Type B pancreatic cell (in vitro differentiated cells): ENCODE results near the gene SLC9B2. TPM values are rescaled to one million over a fixed set of nuclear protein-coding genes. Genes with fewer than 3 reads are reported as not detected.

ENCODE experiments used
- DNase-seq: peaks from one replicate; pipeline ENCODE4 v3.0.0; 2021; ENCODE audit warnings: mixed read lengths; ENCODE audit not compliant: unreplicated experiment; ENCODE audit errors: extremely low spot score
- H3K27ac Mint-ChIP-seq: 2 replicates; pipeline ENCODE4 v1.8.0; 2021; ENCODE audit warnings: mild to moderate bottlenecking, mixed read lengths
- H3K27me3 Mint-ChIP-seq: 2 replicates; pipeline ENCODE4 v1.8.0; 2021; ENCODE audit warnings: mixed read lengths
- H3K36me3 Mint-ChIP-seq: 2 replicates; pipeline ENCODE4 v1.8.0; 2021; ENCODE audit warnings: mixed read lengths
- H3K4me1 Mint-ChIP-seq: one replicate; pipeline ENCODE4 v1.8.0; 2021; ENCODE audit warnings: mixed read lengths; ENCODE audit not compliant: unreplicated experiment
- H3K4me3 Mint-ChIP-seq: 2 replicates; pipeline ENCODE4 v1.8.0; 2021; ENCODE audit warnings: mild to moderate bottlenecking, mixed read lengths
- H3K9me3 Mint-ChIP-seq: 2 replicates; pipeline ENCODE4 v1.8.0; 2021; ENCODE audit warnings: mixed read lengths
- CTCF ChIP-seq: fragments of 200-600 bp; sonication (generic); conservative IDR thresholded peaks from 2 replicates; pipeline ENCODE4 v1.5.0; 2021; ENCODE audit warnings: antibody characterized with exemption, mild to moderate bottlenecking
- total RNA-seq: library from RNA; stranded (reverse); gene quantifications from 2 replicates; pipeline ENCODE4 v1.2.1, GENCODE V29; 2021; ENCODE audit warnings: low replicate concordance

Gene SLC9B2
- total RNA-seq, 1 donor from 2014 or later = 12.9 TPM

GRCh38 chr4:103060453-103061148, 16.0 kb downstream of the SLC9B2 start:
- Mint-ChIP-seq H3K9me3 (no peaks in the 10 kb centered on the region), H3K4me1 (no peaks in the 10 kb centered on the region), H3K27ac (no peak overlapping the region), H3K27me3 (no peaks in the 10 kb centered on the region), H3K36me3 (no peaks in the 10 kb centered on the region), H3K4me3 (no peak overlapping the region)
- no peak for TF ChIP-seq CTCF
- no peak for DNase-seq

DNA sequence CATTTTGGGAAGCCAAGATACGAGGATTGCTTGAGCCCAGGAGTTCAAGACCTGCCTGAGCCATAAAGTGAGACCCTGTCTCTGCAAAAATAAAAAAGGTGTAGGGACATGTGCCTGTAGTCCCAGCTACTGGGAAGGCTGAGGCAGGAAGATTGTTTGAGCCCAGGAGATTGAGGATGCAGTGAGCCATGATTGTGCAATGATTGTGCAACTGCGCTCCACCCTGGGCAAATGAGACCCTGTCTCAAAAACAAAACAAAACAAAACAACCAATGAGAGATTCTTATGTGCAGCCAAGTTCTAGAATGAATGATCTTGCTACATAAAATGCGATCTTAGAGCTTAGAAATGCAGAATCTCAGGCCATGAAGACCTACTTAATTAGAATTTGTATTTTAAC, 22.5 kb downstream of the SLC9B2 start:
- no peak overlapping the region for H3K4me3 Mint-ChIP-seq
- H3K4me1 Mint-ChIP-seq = no peaks in the 10 kb centered on the region
- no peaks in the 10 kb centered on the region for H3K9me3 Mint-ChIP-seq
- no peak for TF ChIP-seq CTCF
- DNase-seq = no peak
- H3K36me3 Mint-ChIP-seq = no peaks in the 10 kb centered on the region
- no peaks in the 10 kb centered on the region for H3K27me3 Mint-ChIP-seq
- H3K27ac Mint-ChIP-seq = no peak overlapping the region

DNA sequence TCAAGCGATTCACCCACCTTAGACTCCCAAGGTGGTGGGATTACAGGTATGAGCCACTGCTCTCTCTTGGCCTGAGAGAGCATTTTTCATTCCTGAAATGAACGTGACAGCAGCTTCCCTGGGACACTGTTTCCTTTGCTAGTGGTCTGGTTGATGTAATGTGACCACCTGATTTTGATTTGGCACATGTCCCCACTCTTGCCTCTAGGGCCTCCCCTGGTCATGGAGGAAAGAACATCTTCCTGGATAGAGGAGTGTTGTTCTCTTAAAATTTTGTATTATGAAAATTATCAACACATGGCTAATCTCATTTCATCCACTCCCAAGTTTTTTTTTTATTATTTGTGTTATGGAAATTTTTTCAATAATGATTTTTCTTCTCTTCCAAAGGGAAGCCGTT, 23.8 kb downstream of the SLC9B2 start:
- H3K27ac Mint-ChIP-seq = no peak overlapping the region
- H3K9me3 Mint-ChIP-seq = no peaks in the 10 kb centered on the region
- no peak for DNase-seq
- H3K27me3 Mint-ChIP-seq = no peaks in the 10 kb centered on the region
- TF ChIP-seq CTCF = no peak
- H3K36me3 Mint-ChIP-seq = no peaks in the 10 kb centered on the region
- H3K4me1 Mint-ChIP-seq = no peaks in the 10 kb centered on the region
- no peak overlapping the region for H3K4me3 Mint-ChIP-seq

GRCh38 chr4:103052145-103052544, 24.4 kb downstream of the SLC9B2 start:
- no peak for DNase-seq
- H3K4me3 Mint-ChIP-seq = no peak overlapping the region

GRCh38 chr4:103050736-103051436, 25.7 kb downstream of the SLC9B2 start:
- Mint-ChIP-seq H3K27ac (no peak overlapping the region), H3K4me3 (no peak overlapping the region), H3K9me3 (no peaks in the 10 kb centered on the region)

More at GRCh38 chr4:103052145-103052544, 24.4 kb downstream of the SLC9B2 start:
- no peaks in the 10 kb centered on the region for H3K9me3 Mint-ChIP-seq
- H3K27me3 Mint-ChIP-seq = no peaks in the 10 kb centered on the region
- H3K4me1 Mint-ChIP-seq = no peaks in the 10 kb centered on the region
- H3K27ac Mint-ChIP-seq = no peak overlapping the region
- no peaks in the 10 kb centered on the region for H3K36me3 Mint-ChIP-seq
- TF ChIP-seq CTCF = no peak

More at GRCh38 chr4:103050736-103051436, 25.7 kb downstream of the SLC9B2 start:
- Mint-ChIP-seq H3K4me1 (no peaks in the 10 kb centered on the region), H3K27me3 (peaks cover 3% of the 10 kb centered on the region), H3K36me3 (peaks cover 6% of the 10 kb centered on the region)
- DNase-seq = no peak
- TF ChIP-seq CTCF = no peak
